Jurkat, Clone E6-1 (cell line): ENCODE results near the gene WDR91.
"Not testable (repeated sequence)": the region's sequence is repeated elsewhere in the genome, so short reads cannot be mapped to it uniquely, and the experiment has no call there.

Source experiments
- DNase-seq: peaks from one replicate; pipeline ENCODE4 v3.0.0-alpha.2; 2011; ENCODE audit warnings: low read depth, low spot score
- H3K4me3 ChIP-seq: 2 replicates; pipeline ENCODE4 v1.5.1; 2011; ENCODE audit warnings: mild to moderate bottlenecking, low read length, control low read depth, moderate library complexity

Gene WDR91

DNA sequence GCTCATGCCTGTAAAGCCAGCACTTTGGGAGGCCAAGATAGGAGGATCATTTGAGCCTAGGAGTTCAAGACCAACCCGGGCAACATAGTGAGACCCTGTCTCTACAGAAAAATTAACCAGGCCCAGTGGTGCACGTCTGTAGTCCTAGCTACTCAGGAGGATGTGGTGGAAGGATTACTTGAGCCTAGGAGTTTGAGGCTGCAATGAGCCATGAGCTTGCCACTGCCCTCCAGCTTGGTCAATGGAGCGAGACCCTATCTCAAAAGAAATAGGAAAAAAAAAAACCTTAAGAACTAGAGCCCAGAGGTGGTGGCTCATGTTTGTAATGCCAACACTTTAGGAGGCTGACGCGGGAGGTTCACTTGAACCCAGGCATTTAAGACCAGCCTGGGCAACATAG is 24.5 kb upstream of the WDR91 start:
- no peak overlapping the region for H3K4me3 ChIP-seq
- DNase-seq: no peak

DNA sequence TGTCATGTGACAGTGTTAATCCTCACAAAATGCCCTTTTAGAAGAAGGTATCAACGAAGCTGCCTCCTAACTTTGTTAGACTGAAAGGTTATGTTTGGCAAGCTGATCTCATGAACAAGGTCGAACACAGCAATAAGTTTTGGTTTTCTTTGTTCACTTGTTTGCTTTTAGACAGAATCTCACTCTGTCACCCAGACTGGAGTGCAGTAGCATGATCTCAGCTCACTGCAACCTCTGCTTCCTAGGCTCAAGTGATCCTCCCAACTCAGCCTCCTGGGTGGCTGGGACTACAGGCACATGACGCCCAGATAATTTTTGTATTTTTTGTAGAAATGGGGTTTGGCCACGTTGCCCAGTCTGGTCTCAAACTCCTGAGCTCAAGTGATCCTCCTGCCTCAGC is 23.4 kb upstream of the WDR91 start:
- DNase-seq: no peak
- H3K4me3 ChIP-seq: no peak overlapping the region

DNA sequence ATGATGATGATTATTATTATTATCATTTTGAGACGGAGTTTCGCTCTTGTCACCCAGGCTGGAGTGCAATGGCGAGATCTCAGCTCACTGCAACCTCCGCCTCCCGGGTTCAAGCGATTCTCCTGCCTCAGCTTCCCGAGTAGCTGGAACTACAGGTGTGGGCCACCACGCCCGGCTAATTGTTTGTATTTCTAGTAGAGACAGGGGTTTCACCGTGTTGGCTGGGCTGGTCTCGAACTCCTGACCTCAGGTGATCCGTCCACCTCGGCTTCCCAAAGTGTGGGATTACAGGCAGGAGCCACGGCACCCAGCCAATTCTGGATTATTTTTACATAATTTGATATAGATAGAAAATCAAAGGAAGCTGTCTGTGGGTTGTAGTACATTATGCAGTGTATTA is 22.8 kb upstream of the WDR91 start:
- not testable (repeated sequence) for DNase-seq

DNA sequence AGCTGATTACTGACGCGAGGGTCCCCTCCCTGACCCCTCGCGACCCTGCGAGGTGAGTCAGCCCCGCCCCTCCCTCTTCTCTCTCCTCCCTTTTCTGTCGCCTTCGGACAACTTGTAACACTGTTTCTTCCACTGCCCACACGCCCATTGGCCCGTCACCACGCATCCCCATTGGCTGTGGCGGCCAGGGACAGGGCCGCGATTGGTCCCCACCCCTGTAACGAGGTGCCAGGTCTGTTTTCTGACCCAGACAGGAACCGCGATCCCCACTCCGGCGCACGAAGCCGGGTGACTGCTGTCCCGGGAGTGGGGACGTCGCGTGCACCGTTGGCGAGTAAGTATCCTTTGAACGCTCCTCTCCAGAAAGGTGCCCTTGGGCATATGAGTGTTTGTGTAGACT is 22.2 kb upstream of the WDR91 start, which contains the start of gene STRA8:
TSS of gene STRA8 (plus strand) at position 269 of the 400 bp plus-strand sequence. CDS start 6,687 bp downstream, outside the sequence.
- no peak for DNase-seq
- no peak within 1 kb of the TSS for H3K4me3 ChIP-seq

More for the DNA sequence above, 22.8 kb upstream of the WDR91 start:
- not testable (repeated sequence) for H3K4me3 ChIP-seq

DNA sequence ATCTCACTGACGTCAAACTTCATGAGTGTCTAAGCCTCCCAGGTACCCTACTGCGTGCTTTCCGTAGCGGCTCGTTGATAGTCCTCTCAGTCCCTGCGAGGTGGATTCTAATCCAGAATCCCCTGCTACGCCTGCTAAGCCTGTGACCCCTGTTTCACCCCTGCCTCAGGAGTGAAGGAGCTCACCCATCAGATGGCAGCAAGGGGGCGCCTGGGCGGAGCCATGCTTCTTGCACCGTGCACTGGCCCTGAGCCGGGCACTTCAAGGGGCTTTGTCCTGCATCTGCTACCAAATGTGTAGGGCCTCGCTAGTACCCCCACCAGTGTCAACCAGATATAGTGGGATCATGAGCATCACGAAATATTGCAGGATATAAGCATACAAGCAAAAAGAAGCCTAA is 21.4 kb upstream of the WDR91 start:
- no peak for DNase-seq
- H3K4me3 ChIP-seq: no peak overlapping the region

DNA sequence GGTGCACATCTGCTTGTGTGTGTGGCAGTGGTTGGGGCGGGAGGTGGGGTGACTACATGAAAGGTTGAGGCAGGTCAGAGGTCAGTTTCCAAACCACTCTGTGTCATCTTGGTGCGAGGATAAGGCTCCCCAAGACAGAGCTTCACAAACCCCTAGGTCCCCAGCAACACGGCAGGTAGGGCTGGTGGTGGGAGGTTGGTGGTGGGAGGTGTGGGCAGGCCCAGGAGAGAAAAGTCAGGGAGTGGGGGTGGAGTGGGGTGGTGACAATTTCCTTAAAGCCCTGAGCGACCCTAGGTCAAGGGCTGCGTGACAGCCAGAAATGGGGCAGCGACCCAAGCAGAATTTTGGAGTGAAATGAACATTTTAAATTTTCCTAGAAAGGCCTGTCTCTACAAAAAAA is 20.8 kb upstream of the WDR91 start:
- H3K4me3 ChIP-seq: no peak overlapping the region
- DNase-seq: no peak

DNA sequence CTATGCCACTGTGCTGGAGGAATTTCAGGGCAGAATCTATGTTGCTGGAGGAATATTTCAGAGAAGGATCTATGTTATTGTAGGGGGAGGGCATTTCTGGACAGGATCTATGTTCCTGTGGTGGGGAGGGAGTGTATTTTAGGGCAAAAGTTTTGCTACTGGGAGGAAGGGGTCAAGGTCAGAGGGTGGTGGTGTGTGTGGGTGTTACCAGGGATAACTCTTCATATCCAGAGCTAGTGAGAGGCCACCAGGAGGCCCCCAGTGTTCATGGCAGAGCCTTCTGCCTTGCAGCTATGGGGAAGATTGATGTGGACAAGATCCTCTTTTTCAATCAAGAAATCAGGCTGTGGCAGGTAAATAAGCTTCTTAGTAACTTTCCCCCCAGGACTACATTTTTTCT is 20.4 kb upstream of the WDR91 start:
- no peak for DNase-seq
- no peak overlapping the region for H3K4me3 ChIP-seq

DNA sequence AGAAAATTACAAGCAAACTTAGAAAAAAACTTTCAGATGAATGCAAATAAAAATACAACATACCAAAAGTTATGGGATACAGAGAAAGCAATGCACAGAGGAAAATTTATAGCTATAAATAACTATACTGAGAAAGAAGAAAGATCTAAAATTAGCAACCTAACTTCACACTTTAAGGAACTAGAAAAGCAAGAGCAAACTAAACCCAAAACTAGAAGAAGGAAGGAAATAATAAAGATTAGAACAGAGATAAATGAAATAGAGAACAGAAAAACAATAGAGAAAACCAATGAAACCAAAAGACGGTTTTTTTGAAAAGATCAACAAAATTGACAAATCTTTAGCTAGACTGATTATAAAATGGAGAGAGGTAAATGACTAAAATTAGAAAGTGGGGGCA is 12.7 kb upstream of the WDR91 start:
- no peak overlapping the region for H3K4me3 ChIP-seq
- DNase-seq: no peak

DNA sequence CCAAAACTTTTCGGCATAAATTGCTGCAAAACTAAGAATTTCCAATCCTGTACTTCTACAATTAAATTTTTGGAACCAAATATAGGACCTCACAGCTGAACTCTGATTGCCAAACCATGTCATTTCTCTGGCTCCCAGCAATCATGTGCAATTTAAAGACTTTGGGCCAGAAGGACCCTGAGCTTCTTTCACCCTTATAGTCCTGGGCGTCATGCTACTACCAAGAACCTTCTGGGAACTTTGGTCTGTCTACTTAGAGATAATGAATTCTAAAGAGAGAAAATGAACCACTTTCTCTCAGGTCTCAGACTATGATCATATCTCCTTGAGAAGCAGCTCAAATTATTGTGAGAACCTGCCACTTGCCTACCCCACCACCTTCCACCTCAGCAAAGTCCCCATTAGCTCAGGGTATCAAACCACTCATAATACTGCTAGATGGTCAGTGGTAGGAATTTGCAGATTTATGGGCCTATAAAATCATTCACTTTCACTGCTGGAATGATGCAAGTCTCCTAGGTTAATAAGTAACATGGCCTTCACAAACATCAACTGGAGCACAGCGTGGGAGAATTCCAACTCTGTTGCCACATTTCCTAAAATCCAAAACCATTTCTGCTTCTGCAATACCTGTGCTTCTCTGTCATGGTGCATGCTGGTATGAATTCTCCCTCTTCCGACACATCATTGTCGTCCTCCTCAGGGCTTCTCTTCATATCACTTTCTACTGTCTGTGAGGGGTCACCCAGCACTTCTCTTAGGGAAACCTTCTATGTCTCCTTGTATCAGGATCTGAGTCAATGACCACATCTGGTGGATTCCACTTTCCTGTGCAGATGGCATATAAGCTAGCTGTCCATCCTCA is 6.6 kb upstream of the WDR91 start:
- no peak for DNase-seq
- no peak overlapping the region for H3K4me3 ChIP-seq

DNA sequence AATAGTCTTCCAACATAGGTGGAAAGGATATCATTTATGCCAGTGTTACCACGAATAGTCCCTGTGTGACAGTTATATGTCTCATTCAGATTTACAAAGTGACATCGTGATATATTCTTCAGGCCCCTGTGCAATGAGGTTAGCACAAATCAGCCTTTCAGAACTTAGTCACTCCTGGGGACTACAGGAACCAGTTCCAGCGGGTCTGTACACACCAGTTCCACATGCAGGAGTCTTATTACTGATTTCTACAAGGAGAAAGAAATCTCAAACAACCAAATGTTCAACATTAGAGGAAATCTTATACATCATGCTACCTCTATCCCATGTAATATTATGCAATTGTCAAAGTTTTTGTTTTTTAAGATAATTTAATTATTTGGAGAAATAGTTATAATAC is 4.4 kb upstream of the WDR91 start:
- no peak overlapping the region for H3K4me3 ChIP-seq

DNA sequence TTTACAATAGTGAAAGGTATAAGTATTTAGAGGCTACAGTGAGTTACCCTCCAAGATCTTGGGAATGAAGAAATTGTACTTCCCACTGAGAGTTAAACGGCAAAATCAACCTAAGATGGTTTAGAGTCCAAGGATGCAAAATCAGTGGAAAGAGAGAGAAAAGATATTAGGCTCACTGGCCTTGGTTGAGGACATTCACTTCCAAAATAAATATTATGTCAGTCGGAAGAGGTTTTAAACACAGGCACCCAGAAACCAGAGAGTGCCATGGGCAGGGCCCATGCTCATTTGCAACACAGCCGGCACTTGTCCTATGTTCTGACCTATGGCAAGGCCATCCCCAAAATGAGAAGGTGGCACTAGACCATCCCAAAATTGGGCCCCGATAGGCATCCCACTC is 3.9 kb upstream of the WDR91 start:
- no peak for DNase-seq
- no peak overlapping the region for H3K4me3 ChIP-seq

More for the DNA sequence above, 4.4 kb upstream of the WDR91 start:
- no peak for DNase-seq

DNA sequence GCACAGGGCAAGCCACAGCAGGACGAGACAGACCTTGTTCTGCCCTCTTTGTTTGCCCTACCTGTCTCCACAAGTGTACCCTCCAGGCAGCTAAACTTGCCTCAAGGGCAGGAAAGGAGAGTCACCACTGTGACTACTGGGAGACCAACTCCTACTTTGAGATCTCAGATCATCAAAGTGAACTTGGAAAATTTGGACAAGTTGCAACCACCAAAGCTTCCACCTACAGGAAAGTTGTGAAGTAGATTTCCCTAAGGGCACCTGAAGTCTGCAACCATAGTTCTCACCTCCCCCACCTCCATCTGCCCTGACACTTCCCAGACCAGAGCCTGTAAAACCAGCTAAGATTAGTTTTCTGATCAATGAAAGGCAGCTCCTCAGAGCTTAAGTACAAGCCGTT is 2.5 kb upstream of the WDR91 start:
- DNase-seq: no peak

DNA sequence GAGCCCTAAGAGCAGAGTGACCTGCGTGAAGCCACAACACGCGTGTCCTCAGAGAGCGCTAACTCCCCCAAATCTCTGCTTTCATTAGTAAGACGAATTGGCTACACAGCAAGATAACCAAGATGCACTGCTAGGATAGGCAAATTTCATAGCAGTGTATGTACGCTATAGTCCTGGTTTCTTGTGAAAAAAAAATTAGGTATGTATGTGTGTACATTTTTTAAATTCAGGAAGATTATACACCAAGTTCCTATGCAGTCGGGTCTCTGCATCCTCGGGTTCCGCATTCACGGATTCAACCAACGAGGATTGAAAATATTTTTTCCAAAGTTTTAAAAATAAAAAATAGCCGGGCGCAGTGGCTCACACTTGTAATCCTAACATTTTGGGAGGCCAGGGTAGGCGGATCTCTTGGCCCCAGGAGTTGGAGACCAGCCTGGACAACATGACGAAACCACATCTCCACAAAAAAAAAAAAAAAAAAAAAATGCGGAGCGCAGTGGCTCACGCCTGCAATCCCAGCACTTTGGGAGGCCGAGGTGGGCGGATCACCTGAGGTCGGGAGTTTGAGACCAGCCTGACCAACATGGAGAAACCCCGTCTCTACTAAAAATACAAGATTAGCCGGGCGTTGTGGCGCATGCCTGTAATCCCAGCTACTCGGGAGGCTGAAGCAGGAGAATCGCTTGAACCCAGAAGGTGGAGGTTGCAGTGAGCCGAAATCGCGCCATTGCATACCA is 790 bp upstream of the WDR91 start:
- not testable (repeated sequence) for DNase-seq
- H3K4me3 ChIP-seq: peak overlapping the region; percentile 79

More for the DNA sequence above, 2.5 kb upstream of the WDR91 start:
- H3K4me3 ChIP-seq: no peak overlapping the region

DNA sequence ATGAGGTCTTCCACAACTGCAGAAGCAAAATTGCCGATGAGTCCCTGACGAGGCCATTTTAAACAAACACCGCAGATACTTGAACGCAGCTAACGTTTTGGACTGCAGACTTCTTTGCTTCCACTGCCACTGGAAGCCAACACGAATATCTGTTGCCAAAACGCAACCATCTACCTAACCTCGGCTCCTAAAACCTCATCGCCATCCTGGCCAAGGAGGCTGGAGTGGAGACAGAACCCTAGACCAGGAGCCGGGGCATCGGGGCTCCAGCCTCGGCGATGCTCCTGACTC is 493 bp downstream of the WDR91 start:
- peak overlapping the region; percentile 67 for H3K4me3 ChIP-seq
- no peak for DNase-seq

DNA sequence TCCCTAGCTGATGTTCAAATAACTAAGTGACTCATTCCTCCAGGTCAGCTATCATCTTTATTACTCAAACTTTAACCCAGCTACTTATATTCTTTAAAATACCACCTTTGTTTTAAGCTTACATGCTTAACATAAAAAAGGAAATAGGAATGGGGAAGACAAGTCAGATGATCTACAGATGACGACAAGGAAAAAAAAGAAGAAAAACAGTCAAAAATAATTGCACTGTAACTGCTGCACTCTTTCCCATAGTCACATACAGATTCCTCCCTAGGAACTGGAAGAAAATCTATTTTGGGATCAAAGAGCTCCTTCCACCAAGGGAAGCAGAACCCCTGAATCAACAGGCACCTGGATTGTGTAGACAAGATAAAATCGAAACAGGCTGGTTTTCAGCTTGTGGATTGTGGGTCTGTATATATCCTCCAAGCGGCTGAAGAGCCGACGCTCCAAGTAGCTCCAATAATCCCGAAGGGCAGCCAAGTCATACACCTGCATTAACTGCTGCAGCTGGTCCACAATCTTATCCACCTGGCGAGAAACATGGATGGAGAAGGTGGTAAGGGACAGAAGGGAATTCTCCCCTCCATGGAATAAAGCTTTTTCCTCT is 2.0 kb downstream of the WDR91 start:
- no peak for DNase-seq
- no peak overlapping the region for H3K4me3 ChIP-seq

DNA sequence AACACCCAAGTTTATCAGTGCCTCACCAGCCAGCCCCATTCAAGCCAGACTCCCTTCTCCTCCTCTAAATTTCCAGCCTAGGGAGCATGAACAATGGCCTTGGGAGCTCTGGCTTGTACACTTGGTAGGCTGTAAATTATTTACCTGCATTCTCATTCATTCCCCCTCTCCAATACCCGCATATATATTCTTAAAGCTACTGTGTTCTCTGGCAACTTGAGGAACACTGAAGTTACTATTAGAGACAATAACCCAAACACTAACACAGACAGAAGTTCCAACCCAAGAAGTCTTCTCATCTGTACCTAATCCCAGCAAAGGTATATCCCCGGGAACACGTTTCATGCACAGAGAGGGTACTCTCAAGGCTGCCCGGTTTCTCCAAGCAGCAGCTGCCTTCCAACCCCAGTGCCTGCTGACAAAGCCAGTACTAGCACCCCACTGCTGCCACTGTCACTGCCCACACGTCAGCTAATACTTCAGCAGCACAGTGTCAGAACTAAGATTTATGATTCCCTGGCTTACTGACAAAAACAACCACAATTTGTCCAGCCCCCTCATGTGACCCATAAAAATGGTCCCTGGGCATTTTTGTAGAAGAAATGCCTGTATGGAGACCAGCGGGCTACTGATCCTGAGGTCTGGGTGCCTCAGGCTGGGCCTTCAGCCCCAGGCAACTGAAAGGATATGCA is 3.1 kb downstream of the WDR91 start:
- no peak for DNase-seq
- no peak overlapping the region for H3K4me3 ChIP-seq

DNA sequence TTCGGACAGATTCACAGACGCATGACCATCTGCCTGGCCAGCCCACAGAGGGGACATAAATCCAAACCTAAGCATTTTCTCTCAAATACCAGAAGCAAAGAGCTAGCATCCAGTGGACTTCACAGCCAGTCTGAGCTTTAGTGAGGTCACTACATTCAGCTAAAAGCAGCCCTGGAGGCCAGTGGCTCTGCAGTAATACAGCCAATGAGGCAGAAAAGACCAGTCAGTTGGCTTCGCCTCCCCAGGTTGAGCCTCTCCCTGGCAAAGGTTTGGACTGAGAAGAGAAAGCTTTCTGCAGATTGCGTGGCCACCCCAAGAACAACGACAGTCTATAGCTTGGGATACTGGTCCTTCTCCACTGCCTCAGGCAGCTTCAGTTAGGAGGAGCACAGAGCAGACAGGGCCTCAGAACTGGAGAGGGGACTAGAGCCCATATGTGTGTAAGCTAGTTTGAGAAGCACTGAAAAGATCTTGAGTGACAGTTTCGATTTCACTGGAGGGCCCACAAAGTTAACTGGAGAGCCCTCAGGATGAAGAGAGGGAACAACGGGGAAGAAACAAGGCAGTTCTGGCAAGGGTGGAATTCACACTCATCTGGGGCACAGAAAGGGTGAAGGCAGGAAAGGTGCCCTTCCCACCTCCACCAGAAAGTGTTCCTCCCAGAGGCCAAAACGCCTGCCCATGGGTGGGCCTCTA is 3.8 kb downstream of the WDR91 start:
- DNase-seq: no peak
- H3K4me3 ChIP-seq: no peak overlapping the region

DNA sequence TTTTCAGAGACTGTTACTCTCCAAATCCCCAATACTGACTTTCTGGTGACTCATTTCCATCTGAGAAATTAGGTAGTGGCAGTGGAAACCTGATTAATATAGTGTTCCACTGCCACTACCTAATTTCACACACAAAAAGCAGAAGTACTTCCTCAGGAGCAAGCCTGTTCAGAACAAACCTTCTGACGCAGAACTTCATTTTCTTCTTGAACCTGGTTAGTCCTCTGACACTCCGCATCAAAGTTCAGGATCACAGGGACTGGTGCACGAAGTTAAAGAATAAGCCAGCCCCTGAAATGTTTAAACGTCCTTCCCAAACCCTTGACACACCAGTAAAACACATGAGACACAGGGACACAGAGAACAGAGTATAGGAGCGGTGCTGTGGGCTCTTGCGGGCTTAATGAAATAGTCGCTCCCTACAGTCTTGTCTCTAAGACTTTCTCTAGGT is 4.4 kb downstream of the WDR91 start:
- no peak for DNase-seq
- H3K4me3 ChIP-seq: no peak overlapping the region

DNA sequence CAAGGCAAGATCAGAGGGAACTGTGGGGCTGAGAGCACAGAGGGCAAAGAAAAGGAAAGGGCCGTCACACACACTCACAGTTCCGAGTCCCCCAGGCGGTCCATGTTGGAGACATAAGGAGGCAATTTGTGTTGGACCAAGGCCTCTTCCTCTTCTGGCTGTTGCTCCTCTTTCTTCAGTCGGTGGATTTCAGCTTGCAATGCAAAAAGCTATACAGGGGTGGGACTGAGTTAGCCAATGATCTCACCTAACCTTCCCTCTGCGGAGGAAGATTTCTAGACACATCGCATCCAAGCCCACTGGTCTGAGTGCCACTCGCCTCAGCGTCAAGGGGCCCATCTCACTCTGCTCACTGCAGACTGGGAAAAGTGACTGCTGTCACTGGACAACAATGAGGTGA is 5.5 kb downstream of the WDR91 start:
- no peak for DNase-seq
- no peak overlapping the region for H3K4me3 ChIP-seq
